Fibroblast of skin of scalp (primary cell): Measurements from ENCODE around the gene HHATL.

ENCODE experiments used
- DNase-seq: peaks from one replicate; pipeline ENCODE4 v3.0.0-alpha.2; 2013

HHATL gene

DNA sequence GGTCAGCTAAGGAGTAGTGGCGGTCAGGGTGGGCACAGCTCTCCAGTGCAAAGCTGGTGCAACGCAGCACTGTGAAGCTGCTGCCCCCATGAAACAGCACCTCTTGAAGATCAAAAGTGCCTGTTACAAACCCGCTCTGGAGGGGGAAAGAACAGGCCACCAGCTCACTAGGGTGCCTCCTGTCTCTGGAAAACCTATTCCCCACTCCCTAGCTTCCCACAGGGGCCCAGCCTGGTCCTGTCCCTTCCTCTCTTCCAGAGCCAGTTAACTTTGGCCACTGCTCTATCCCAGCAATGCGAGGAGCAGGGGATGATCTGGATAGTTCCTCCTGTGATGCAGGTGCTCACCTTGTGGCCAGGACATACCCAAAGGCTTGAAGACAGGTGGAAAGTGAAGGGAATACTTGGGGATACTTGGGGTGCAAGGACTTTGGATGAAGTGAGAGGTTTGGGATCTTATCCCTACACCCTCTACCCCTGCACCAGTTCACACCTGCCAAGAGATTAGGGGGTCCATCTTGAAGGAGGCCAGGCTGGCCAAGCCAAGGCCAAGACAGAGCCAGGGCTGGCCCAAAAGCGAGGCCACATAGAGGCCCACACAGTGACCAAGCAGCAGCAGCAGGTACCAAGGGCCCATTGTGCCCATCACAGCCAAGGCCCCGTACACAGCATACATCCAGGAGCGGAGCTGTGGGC lies 4.2 kb downstream of the HHATL start:
- no peak for DNase-seq

- no peak for DNase-seq
Measured at GRCh38 chr3:42697289-42698051, 5.1 kb downstream of the HHATL start.

DNA sequence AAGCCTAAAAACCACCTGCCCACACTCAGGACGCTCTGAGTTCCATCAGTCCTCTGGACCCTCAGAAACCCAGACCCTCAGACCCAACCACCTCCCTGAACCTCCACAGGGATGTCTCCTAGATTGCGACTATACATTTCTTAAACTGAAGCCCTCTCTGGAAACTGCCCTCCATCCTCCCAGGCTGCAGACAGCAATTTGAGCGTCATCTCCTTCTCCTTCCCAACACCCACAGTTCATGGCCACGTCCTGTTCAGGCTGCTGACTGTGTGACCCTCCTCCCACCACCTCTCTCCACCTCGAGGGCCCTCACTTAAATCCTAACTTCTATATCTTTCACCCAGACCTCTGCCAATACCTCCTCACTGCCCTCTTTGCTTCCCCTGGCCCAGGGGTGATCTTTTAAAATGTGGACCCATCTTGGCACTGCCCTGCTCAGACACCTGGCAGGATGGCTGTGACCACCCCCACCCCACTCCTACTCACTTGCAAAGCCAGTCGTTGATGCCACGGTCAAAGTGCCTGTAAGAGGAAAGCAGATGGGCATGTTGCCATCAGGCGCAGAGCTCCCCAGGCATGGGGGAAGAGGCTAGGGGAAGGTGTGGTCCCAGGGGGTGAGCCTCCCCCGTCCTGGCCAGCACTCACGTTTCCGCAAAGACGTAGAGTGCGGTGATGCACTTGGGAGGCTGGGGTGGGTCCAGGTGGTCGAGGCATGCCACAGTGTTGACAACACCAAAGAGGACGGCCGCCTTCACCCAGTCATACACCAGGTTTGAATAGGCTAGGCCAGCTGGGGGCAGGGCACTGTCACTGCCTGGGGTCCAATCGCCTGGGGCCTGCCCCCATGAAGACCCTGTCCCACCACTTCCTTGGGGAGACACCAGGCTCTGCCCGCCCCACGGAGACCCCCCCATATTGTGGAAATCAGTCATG lies 6.0 kb downstream of the HHATL start:
- no peak for DNase-seq

GRCh38 chr3:42694366-42694765 lies 8.2 kb downstream of the HHATL start:
- no peak for DNase-seq

DNA sequence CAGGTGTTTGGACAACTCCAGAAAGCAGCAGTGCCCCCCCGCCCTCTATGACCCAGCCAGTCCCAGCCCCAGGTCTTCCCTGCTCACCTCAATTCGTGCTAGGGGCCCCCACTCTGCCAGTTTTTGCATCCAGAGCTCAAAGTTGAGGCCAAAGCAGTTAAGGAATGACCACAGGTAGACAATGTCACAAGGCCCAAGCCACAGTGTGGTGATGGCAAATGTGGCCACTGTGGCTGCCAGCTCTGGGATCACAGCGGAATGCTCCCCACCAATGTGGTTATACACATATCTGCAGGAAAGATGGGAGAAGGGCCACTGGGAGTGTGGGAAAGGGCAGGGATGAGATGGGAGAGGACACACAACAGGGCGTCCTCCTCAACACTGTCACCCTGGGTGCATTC lies 9.1 kb downstream of the HHATL start:
- DNase-seq: no peak

GRCh38 chr3:42692667-42693529 lies 9.7 kb downstream of the HHATL start:
- no peak for DNase-seq

- DNase-seq: no peak
Measured at GRCh38 chr3:42691816-42692666, 10.6 kb downstream of the HHATL start.

- no peak for DNase-seq
Measured at GRCh38 chr3:42690766-42691680, 11.6 kb downstream of the HHATL start.

GRCh38 chr3:42690191-42690590 lies 12.4 kb downstream of the HHATL start:
- DNase-seq: no peak

- no peak for DNase-seq
Measured at GRCh38 chr3:42689421-42690014, 13.1 kb downstream of the HHATL start.

GRCh38 chr3:42688487-42689420 lies 13.8 kb downstream of the HHATL start:
- no peak for DNase-seq

- no peak for DNase-seq
Measured at GRCh38 chr3:42688016-42688415, 14.6 kb downstream of the HHATL start.

DNA sequence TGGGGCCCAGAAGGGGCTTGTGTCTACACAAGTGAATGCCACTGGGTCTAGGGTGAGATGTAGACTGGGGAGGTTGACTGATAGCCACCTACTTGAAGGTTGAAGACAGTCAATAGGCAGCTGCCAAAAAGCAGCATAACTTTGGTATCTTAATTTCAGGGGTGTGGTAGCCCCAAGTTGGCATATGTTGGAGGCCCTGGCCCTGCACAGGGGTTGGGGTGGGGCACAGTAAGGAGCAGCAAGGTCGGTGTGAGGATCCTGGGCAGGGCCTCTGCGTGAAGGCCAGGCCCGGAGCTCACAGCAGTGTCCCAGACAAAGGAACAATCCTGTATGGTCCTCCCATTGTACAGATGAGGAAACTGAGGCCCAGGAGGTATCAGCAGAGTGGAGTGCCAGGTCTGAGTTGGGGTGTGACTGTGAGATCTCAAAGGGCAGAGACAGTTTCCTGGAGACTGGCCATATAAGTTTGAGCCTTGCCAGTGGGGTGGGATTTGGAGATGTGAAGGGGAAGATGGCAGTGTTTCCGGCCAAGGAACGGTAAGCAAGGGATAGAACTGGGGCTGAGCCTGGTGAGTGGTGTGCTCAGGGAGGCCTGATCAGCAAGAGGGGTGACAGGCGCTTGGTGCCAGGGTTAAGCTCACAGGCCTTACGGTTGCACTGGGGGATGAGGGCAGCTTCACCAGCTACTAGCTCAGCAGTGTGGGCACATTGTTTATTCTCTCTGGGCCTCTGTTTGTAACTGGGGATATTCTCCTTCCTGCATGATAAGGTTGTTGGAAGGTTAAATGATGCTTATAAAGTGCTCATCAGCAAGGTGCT lies 15.6 kb downstream of the HHATL start:
- no peak for DNase-seq

GRCh38 chr3:42685891-42686820 lies 16.4 kb downstream of the HHATL start:
- DNase-seq: no peak

DNA sequence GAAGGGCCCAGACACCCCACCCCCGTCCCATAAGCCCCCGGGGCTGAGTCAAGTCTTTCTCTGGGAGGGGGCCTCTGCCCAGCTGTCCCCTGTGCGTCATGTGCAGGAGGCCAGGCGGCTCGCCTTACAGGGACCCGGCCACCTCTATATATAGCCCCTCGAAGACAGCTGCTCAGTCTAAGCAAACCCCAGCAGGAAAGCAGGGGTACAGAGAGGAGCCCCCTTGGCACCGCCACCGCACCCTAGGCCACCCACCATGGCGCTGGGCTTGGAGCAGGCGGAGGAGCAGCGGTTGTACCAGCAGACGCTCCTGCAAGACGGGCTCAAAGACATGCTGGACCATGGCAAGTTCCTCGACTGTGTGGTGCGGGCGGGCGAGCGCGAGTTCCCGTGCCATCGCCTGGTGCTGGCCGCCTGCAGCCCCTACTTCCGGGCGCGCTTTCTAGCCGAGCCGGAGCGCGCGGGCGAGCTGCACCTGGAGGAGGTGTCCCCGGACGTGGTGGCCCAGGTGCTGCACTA lies 17.2 kb downstream of the HHATL start, which contains the start of gene KLHL40:
Gene KLHL40 (plus strand): TSS at position 175 of the 519 bp plus-strand sequence. CDS start 82 bp downstream, at position 257.
- no peak for DNase-seq
